HEK293T (cell line): Measurements from ENCODE around the gene PRR33.

ENCODE experiments used
- CTCF ChIA-PET: fragments of 350-600 bp; formaldehyde crosslinking; extraction: SDS; loops from one replicate; lab custom pipeline; 2021; ENCODE audit warnings: antibody characterized with exemption, inconsistent platforms; lab: Yijun Ruan, JAX
- POLR2A ChIA-PET: fragments of 350-600 bp; formaldehyde crosslinking; extraction: SDS; loops from one replicate; lab custom pipeline; 2020; ENCODE audit warnings: antibody characterized with exemption, inconsistent platforms; lab: Yijun Ruan, JAX
- DNase-seq: peaks from one replicate; pipeline ENCODE4 v3.0.0; 2012; ENCODE audit warnings: mixed read lengths; ENCODE audit errors: extremely low spot score
- ARNT ChIP-seq: fragments of 450-650 bp; IDR thresholded peaks from 2 replicates; pipeline ENCODE4 v1.6.1; 2017; ENCODE audit warnings: mild to moderate bottlenecking
- BHLHE40 ChIP-seq: fragments of 450-650 bp; IDR thresholded peaks from 2 replicates; pipeline ENCODE4 v1.6.1; 2016; ENCODE audit warnings: mild to moderate bottlenecking, moderate library complexity, borderline replicate concordance
- CTBP1 ChIP-seq: fragments of 450-650 bp; IDR thresholded peaks from 2 replicates; pipeline ENCODE4 v1.6.1; 2016; ENCODE audit warnings: borderline replicate concordance
- ELF4 ChIP-seq: fragments of 450-650 bp; IDR thresholded peaks from 2 replicates; pipeline ENCODE4 v1.6.1; 2017; ENCODE audit warnings: antibody characterized with exemption
- FOXA1 ChIP-seq: fragments of 450-650 bp; IDR thresholded peaks from 2 replicates; pipeline ENCODE4 v1.6.1; 2016; ENCODE audit warnings: mild to moderate bottlenecking
- FOXK2 ChIP-seq: fragments of 450-650 bp; IDR thresholded peaks from 2 replicates; pipeline ENCODE4 v1.6.1; 2016; ENCODE audit warnings: mild to moderate bottlenecking
- FOXM1 ChIP-seq: fragments of 450-650 bp; IDR thresholded peaks from 2 replicates; pipeline ENCODE4 v1.6.1; 2017; ENCODE audit warnings: mild to moderate bottlenecking, borderline replicate concordance
- HDGF ChIP-seq: fragments of 450-650 bp; IDR thresholded peaks from 2 replicates; pipeline ENCODE4 v1.6.1; 2017; ENCODE audit warnings: antibody characterized with exemption, borderline replicate concordance
- L3MBTL2 ChIP-seq: fragments of 450-650 bp; conservative IDR thresholded peaks from 2 replicates; pipeline ENCODE4 v1.6.1; 2016; ENCODE audit warnings: mild to moderate bottlenecking
- LEF1 ChIP-seq: fragments of 450-650 bp; IDR thresholded peaks from 2 replicates; pipeline ENCODE4 v1.6.1; 2017; ENCODE audit warnings: mild to moderate bottlenecking, borderline replicate concordance
- NFRKB ChIP-seq: fragments of 450-650 bp; IDR thresholded peaks from 2 replicates; pipeline ENCODE4 v1.6.1; 2016; ENCODE audit warnings: mild to moderate bottlenecking, moderate library complexity
- PKNOX1 ChIP-seq: fragments of 450-650 bp; IDR thresholded peaks from 2 replicates; pipeline ENCODE4 v1.6.1; 2016
- SP1 ChIP-seq: fragments of 450-650 bp; IDR thresholded peaks from 2 replicates; pipeline ENCODE4 v1.6.1; 2017
- SUZ12 ChIP-seq: fragments of 450-650 bp; IDR thresholded peaks from 2 replicates; pipeline ENCODE4 v1.6.1; 2016; ENCODE audit warnings: mild to moderate bottlenecking
- TARDBP ChIP-seq: fragments of 450-650 bp; IDR thresholded peaks from 2 replicates; pipeline ENCODE4 v1.6.1; 2016
- ZNF384 ChIP-seq: fragments of 450-650 bp; IDR thresholded peaks from 2 replicates; pipeline ENCODE4 v1.6.1; 2016

The PRR33 gene

DNA sequence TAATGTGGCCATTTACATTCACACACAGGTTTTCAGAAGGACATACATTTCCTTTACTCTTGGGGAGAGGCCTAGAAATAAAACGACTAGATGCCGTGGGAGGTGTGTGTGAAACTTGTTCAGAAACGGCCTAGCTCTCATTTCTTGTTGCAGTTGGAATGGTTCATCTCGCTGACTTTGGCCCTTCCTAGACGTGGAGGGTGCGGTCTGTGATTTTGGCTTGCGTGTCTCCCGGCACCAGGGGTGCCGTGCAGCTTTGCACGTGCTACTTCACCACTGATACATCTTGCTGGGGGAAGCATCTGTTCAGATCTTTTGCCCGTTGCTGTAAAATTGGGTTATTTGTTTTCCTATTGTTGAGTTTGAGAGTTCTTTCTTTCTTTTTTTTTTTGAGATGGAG lies 3.1 kb upstream of the PRR33 start:
- POLR2A ChIA-PET = no interaction called here

GRCh38 chr11:1893581-1894359 lies 2.1 kb upstream of the PRR33 start:
- ChIA-PET CTCF (no interaction called here), POLR2A (no interaction called here)
- TF ChIP-seq NFRKB (no peak), FOXM1 (no peak), SP1 (no peak), PKNOX1 (no peak), HDGF (no peak), SUZ12 (no peak), L3MBTL2 (no peak), ELF4 (no peak), FOXK2 (no peak), BHLHE40 (no peak), ARNT (no peak), LEF1 (no peak), TARDBP (no peak), ZNF384 (no peak), CTBP1 (no peak)
- DNase-seq = no peak

More for the DNA sequence above, 3.1 kb upstream of the PRR33 start:
- DNase-seq = no peak
- TF ChIP-seq ZNF384 (no peak), FOXA1 (no peak), SP1 (no peak), BHLHE40 (no peak), HDGF (no peak), PKNOX1 (no peak)
- CTCF ChIA-PET = no interaction called here

GRCh38 chr11:1892558-1892957 lies 863 bp upstream of the PRR33 start:
- DNase-seq = no peak
- no peak for TF ChIP-seq L3MBTL2
- no peak for TF ChIP-seq SUZ12
- TF ChIP-seq HDGF = no peak
- TF ChIP-seq PKNOX1 = no peak
- TF ChIP-seq LEF1 = no peak
- no peak for TF ChIP-seq SP1
- no peak for TF ChIP-seq FOXA1
- TF ChIP-seq CTBP1 = no peak
- no peak for TF ChIP-seq BHLHE40
- no peak for TF ChIP-seq FOXM1
- no peak for TF ChIP-seq FOXK2
- no peak for TF ChIP-seq ELF4
- TF ChIP-seq ZNF384 = no peak
- TF ChIP-seq TARDBP = no peak
- no peak for TF ChIP-seq NFRKB
- no peak for TF ChIP-seq ARNT
- ChIA-PET CTCF (no interaction called here), POLR2A (no interaction called here)

DNA sequence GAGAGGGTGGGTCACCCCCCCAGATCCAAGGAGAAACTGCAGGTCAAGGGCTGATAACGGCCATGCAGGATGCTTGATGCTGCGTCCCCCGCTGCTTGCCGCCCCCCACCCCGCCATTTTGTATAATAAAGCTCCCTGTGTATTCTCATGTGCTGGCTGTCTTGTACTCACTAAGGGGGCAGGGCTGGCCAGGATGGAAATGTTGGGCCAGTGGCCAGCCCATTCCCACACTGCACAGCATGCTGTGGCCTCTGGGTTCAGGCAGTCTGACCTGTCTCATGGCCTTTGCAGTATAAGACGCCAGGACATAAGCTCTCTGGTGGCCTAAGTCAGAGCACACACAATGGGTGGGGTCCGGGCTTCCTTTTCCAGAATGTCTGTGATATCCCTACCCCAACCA lies 421 bp upstream of the PRR33 start:
- DNase-seq = no peak
- CTCF ChIA-PET = no interaction called here
- TF ChIP-seq SP1 = no peak
- no peak for TF ChIP-seq PKNOX1
- no peak for TF ChIP-seq NFRKB
- TF ChIP-seq FOXM1 = no peak
- no peak for TF ChIP-seq LEF1
- TF ChIP-seq ZNF384 = no peak
- no peak for TF ChIP-seq ELF4
- TF ChIP-seq FOXK2 = no peak
- no peak for TF ChIP-seq CTBP1
- TF ChIP-seq BHLHE40 = no peak
- TF ChIP-seq SUZ12 = no peak
- TF ChIP-seq L3MBTL2 = no peak
- TF ChIP-seq TARDBP = no peak
- no peak for TF ChIP-seq HDGF
- no peak for TF ChIP-seq ARNT
- POLR2A ChIA-PET = interaction anchor here (1.2 kb wide), 1 partner anchor 25 kb away, joined by 3 read pairs; no protein-coding TSS in a partner anchor
